Muscle of arm (tissue), 12 donors: ENCODE results near the gene CHRNA9. TPM values are rescaled to one million over a fixed set of nuclear protein-coding genes. Genes with fewer than 3 reads are reported as not detected.
"Not testable (repeated sequence)": the region's sequence is repeated elsewhere in the genome, so short reads cannot be mapped to it uniquely, and the experiment has no call there.

Experiments
- DNase-seq: peaks from one replicate; pipeline ENCODE4 v3.0.0-alpha.2; 2013
- polyA plus RNA-seq, 12 donors: library from polyadenylated mRNA; unstranded; fragments of 120-200 nt; gene quantifications; one replicate each; pipeline ENCODE4 v1.2.1, GENCODE V29; 2013; ENCODE audit not compliant: insufficient read length in 12 of 12

The CHRNA9 gene
- polyA plus RNA-seq, 12 donors = 0.08 to 0.24 (median 0.16) TPM; not detected in 8

DNA sequence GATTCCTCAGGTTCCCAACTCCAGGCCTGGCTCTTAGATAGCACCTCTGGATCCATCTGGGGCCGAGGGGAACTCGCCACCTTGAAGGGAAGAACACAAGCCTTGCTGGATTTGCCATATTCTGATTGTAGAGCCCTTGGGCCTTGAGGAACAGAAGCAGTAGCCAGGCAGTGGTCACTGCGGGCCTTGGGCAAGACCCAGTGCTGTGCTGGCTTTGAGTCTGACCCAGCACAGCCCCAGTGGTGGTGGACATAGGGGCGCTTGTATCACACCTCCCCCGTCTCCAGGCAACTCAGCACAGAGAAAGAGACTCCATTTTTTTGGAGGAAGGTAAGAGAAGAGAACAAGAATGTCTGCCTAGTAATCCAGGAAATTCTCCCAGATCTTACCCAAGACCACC is 45.5 kb downstream of the CHRNA9 start:
- no peak for DNase-seq

DNA sequence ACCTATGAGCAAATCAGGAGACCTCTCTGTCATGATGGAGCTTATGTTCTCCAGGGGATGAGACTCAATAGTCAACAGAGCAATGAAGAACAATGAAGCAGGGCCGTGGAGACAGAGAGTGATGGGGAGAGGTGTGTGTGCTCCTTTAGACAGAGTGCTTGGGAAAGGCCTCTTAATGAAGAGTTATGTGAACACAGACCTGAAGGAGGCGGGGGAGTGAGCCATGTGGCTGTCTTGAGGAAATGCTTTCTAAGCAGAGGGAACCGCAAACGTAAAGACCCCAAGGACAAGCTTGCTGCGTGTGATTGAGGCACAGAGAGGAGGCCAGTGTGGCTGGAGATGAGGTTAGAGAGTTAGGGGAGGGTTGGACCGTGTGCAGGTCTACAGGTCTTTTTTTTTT is 53.1 kb downstream of the CHRNA9 start:
- DNase-seq = no peak

DNA sequence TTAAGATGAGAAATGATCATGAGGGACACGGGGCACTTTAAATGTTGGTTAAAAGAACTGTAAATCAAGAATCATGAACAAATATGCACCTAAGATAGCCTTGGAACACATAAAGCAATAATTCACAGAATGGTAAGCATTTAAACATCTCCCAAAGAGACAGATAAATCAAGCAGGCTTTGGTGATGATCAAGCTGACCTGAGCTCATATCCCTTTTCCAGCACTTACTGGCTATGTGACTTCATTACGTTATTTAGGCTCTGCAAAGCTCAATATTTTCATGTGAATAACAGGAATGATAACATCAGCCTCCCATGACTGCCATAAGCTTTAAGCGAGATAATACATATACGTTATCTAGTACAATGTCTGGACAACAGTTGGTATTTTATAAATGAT is 54.9 kb downstream of the CHRNA9 start:
- DNase-seq = no peak

DNA sequence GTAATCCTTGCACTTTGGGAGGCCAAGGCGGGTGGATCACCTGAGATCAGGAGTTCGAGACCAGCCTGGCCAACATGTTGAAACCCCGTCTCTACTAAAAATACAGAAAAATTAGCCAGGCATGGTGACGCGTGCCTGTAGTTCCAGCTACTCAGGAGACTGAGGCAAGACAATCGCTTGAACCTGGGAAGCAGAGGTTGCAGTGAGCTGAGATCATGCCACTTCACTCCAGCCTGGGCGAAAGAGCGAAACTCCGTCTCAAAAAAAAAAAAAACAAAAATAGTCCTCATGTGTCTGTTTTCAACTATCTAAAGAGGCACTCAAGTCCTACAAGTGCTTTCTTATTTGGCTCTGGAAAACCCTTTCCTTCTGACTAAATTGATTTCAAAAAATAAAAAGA is 57.1 kb downstream of the CHRNA9 start:
- DNase-seq = not testable (repeated sequence)

DNA sequence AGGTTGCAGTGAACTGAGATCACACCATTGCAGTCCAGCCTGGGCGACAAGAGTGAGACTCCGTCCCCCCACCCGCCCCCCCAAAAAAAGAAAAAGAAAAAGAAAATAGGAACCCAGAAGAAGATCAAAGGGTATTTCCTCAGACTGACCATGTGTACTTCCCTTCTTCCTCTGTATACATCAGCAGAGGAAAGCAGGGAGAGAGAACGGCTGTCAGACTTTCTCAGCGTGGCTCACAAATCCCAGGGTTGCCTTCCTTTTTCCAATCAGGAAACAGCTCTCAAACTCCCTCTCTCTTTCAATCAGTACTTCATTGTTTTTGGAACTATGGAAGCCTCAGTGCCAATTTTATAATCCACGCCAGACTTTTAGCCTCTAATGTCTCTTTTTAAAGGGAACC is 59.1 kb downstream of the CHRNA9 start:
- no peak for DNase-seq

DNA sequence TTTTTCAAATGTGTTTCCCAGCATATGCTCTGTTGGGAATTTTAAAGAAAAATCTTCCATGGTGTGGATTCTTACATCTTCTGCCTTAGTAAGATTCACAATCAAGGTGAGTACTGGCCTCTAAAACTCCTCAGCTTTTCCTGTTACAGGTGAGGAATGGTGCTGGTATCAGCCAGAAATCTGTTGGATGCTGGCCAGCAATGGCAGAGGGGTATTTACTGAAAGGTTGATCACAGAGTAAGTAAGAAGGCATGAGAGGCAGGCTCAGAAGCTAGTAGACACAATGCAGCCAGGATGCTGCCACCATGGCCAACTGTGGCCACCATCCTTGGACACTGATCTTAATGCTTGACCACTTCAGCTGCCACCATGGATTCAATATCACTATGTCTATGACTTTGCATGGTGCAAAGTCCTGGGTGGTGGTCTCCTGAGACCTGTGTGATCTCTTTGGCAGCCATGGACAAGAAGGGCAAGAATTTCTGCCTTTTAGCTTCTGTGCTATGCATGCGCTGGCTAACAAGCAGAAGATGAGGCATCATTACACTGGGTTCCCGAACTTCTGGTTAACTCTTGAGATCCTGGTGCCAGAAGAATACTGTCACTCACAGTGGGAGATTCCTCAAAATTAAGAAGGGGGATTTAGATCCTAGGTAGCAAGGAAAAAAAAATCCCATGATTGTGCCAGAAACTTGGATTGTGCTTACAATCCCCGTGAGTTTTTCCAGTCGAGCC is 60.2 kb downstream of the CHRNA9 start:
- DNase-seq = no peak

DNA sequence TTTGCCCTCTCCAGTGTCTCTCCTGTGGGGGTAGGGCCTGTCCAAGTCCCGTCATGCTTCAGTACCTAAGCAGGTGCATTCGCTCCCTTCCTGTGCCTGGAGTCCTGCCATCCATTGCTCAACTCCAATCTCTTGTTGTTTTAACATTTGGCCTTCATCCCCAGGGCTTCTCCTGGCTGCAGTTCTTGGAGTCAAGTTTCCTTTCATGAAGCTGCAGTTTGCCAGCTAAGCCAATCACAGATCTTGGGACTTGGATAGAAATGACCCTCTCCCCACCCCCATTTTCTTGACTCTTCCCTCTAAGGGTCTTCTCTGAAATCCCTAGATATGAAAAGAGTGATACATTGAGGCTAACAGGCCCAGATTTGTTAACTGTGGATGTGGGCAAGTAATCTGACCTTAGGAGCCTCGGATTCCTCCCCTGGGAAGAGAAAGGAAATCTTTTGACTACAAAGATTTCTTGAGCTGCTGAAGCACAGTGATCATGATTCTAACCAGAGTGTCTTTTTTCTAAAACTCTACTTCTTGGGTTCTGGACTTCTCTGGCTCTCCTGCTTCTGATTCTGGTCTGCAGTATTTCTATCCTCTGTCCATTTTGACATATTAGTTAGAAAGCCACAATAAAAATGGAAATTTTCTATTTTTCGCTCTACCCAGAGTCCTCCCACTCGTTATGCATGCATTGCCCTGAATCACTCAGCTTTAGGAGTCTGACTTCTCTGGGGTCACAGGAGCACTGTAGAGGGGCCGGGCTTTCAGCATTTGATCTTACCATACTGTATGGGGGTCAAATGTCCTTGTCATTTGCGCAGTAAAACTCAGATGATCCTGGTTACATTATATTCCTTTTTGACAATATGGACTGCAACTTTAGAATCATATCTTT is 61.0 kb downstream of the CHRNA9 start:
- peak; percentile 4 for DNase-seq

DNA sequence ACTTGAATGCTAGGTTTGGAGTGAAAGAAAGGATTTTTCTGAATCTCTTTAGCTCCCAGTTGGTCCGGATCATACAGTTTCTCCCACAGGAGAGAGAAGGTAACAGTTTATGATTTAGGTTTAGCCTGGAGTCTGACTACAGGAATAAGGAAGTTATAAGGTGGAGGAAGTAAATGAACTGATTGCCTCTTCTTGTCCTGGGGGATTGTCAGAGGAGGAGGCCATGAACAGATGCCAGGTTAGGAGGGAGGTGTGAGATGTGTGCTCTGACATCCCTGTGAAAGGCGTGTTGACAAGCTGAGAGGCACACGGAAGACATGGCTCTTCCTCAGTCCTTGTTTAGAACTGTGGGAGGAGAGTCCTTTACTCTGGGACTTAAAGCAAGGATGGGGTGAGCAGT is 64.4 kb downstream of the CHRNA9 start:
- DNase-seq = no peak

DNA sequence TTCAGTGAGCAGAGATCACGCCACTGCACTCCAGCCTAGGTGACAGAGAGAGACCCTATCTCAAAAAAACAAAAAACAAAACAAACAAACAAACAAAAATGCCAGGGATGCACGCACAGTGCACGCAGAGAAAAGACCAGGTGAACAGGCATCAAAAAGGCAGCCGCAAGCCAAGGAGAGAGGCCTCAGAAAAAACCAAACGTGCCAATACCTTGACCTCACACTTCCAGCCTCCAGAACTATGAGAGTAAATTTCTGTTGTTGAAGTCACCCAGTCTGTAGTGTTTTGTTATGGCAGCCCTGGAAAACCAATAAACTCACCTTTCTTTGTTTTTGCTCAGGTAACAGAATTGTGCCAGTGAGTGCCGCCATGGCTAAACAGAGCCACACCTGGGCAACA is 66.0 kb downstream of the CHRNA9 start:
- no peak for DNase-seq

DNA sequence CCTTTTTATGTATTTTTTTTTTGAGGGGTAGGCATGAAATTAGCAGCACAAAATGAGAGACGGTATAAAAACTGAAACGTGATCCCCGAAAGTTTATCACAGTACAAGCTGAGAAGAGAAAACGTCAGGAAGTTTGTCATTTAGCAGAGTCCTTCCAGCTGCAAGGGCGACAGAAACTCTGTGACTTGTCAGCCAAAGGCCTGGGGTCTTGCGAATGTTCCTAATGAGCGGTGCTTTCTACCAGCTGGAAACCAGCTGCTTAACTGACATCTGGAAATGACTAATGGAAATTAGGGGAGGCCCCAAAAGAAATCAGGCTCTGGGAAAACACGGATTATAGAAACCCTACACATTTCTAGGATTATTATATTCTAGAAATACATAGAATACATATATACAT is 66.5 kb downstream of the CHRNA9 start:
- DNase-seq = peak; percentile 7

DNA sequence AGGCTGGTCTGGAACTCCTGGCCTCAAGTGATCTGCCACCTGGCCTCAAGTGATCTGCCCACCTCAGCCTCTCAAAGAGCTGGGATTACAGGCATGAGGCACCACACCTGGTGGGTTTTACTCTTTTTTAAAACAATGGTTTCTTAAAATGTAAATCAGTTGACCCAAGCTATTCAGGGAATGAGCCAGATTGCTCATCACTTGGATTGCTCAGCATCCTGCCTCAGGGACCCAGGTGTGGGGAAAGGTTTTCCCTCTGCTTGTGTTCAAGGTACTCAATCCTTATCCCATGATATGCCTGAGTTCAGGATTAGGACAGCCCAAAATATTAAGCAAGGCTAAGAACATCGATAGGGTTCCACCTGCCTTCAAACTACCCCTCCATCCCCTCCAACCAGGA is 67.4 kb downstream of the CHRNA9 start:
- DNase-seq = no peak

DNA sequence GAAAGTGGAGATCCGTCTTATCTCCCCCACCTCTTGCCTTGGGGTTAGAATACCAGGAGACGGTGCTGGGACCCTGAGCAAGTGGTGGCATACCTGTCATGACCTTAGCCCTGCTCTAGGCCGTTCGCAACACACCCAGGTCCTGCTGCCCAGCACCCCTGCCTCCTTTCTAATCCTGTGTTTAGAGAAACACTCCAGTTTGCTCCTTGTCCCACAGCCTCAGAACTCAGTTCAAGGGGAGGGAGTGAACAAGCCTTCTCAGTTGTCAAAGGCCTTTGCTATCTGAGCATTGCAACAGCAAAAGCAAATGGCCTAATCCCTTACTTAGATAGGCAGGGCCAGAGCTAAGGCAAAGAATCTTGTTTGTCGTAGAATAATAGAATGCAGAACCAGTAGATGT is 67.9 kb downstream of the CHRNA9 start:
- DNase-seq = no peak

Other genes starting within 250 kb of the CHRNA9 start
- 1 to 10 TPM in 2 of 12 donors, under 1 TPM in 8, not detected in 2; 0.16 to 1.6 (median 0.57) TPM for gene RHOH, start 138.3 kb upstream of the CHRNA9 start, polyA plus RNA-seq